ENCODE data around the gene CHST3.
"Not testable (repeated sequence)": the region's sequence is repeated elsewhere in the genome, so short reads cannot be mapped to it uniquely, and the experiment has no call there.

The CHST3 gene

DNA sequence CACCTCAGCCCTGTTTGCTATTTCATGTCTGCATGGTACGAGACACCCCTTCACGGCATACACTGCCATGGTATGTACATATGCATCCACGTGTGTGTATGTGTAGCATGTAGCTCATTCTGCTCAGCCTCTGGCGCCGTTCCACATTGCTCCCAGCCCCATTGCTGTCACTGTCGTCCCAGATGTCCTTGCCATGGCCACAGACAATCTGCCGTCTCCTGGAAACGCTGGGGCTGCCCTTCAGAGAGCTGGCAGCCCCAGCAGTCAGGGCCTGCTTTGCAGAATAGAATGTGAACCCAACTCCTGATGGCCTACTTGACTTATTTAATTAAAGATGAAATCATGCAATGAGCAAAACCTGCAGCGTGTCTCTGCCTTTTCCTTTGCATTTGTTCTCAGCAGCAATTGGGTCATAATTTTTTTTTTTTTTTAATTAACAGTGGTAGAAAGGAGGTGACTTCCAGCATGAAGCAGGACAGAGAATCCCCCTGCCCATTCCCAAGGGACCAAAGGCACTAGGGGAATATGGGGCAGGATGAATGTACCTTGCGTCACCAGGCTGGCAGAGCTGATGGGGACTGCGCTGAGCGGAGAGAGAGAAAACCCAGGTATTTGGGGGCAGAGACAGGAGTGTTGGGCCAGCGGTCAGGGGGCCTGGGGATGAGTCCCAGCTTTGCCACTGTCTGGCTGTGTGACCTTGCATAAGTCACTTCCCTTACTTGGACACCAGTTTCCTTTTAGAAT, 49.2 kb downstream of the CHST3 start:
- DNase-seq, result no peak

DNA sequence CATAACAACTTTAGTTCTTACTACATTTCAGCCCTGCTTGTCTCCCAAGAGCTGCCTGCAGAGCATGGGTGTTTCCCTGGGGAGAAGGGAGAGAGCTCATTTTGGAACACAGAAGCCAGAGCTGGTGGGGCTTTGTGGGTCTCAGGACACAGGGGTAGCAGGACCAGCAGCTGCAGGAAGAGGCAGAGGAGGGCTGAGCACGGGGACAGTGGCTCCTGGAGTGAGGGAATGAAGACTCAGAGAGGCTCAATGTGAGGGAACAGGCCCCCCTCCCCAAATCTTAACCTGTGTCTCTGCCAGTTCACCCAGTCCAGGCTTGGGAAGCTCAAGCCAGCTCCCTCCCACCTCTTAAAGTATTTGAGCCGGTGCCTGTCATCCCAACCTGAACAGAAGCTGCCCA, 50.0 kb downstream of the CHST3 start:
- no peak for DNase-seq

DNA sequence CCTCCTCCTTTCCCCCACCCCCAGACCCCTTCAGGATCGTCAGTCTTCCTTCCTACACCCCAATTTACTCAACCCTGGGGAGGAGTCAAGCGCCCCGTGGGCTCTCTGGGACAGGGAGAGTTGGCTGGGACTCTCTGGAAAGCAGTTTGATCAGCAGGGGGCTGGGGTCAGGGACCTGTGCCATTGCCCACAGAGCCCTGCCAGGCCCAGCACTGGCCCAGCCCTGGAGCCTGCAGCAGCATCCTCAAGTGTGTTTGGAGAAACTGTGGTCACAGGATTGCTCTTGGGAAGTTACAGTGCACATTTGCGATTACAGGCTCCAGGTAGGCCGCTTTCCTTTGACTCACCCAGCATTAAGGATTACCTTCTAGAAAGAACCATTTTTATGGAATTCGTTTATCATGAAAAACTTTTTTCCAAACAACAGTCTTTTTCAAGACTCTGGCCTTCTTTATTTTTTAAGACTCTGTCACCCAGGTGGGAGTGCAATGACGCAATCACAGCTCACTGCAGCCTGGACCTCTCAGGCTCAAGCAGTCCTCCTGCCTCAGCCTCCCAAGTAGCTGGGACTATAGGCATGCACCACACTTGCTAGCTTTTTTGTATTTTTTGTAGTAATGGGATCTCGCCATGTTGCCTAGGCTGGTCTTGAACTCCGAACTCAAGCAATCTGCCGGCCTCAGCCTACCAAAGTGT, 50.7 kb downstream of the CHST3 start:
- no peak for DNase-seq

GRCh38 chr10:72015841-72016240, 51.6 kb downstream of the CHST3 start:
- no peak for DNase-seq

DNA sequence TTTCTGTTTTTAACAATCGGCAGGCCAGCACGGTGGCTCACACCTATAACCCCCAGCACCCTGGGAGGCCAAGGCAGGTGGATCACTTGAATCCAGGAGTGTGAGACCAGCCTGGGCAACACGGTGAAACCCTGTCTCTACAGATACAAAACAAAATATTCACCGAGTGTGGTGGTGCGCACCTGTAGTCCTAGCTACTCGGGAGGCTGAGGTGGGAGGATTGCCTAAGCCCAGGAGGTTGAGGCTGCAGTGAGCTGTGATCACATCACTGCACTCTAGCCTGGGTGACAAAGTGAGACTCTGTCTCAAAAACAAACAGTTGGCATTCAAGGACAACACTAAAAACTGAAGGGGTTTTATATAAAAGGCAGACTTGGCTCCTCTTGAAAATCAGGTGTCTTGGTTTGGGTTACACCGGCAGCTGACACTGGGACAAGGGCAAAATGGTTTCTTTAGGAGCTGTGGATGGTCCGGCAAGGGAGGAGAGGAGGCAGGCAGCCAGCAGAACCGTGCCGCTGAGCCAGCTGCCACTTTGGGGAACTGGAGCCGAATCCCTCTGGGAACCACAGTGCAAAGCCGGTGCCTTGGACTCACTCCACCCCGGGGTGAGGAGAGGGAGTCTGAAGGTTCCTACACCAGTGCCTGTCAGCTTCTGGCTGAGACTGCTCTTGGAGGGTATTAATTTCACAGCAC, 52.6 kb downstream of the CHST3 start:
- no peak for DNase-seq

GRCh38 chr10:72019085-72019876, 55.1 kb downstream of the CHST3 start:
- no peak for DNase-seq

DNA sequence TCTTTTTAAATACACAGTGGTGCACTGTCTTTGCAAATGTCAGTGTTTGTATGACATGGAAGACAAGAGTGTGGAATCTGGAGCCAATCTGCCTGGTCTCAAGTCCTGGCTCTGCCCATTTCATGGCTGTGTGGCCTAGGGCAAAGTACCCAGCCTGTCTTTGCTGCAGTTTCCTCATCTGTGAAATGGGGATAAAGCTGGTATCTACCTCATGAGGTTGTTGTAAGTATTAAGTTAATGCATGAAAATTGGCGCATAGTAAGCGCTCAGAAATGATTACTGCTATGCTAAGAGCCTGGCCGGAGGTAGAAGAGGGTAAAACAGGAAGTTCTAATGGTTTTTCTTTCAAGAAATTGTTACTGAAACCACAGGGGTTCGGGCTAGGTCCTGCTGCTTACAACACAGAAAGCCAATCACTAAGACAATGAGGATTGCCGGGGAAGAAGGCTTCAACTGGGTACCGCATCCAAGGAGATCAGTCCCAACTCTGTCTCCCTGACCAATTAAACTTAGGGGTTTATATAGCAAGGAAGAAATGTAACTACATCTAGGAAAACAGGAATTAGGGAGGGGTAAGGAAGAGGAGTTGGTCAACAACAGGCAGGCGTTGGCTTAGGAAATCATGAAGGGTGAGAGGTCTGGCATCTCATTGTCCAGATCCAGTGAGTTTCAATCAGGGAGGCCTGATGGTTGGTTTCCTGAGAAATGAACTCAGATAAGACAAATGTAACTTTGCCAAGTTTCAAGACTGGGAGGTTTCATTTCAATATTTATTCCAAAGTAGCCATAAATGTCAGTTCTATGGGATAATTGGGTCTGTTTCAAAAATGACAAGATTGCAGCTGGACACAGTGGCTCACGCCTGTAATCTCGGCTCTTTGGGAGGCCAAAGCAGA, 57.0 kb downstream of the CHST3 start:
- DNase-seq, result no peak

- no peak for DNase-seq
These were observed 58.0 kb downstream of the CHST3 start for GRCh38 chr10:72022228-72022627.

- no peak for DNase-seq
These were observed 60.4 kb downstream of the CHST3 start for GRCh38 chr10:72024596-72024995.

DNA sequence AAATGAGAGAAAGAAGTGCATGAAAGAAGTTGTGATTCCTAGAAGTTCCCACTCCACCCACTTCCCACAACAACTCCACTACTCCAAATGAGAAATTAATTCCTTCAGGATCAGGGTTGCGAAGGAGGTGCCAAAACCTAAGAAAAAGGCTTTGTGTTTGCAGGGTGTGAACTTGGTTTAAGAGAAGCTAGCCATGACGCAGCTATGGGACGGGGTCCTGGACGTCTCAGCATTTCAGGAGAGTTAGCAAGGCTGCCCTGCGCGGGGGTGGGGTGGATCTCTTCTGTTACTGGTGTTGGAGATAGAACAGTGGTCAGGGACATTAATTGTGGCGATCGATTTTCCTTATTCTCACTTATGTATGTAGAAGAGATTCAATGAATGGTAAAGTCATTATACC, 61.2 kb downstream of the CHST3 start:
- DNase-seq, result no peak

GRCh38 chr10:72025832-72026231, 61.6 kb downstream of the CHST3 start:
- DNase-seq, result no peak

DNA sequence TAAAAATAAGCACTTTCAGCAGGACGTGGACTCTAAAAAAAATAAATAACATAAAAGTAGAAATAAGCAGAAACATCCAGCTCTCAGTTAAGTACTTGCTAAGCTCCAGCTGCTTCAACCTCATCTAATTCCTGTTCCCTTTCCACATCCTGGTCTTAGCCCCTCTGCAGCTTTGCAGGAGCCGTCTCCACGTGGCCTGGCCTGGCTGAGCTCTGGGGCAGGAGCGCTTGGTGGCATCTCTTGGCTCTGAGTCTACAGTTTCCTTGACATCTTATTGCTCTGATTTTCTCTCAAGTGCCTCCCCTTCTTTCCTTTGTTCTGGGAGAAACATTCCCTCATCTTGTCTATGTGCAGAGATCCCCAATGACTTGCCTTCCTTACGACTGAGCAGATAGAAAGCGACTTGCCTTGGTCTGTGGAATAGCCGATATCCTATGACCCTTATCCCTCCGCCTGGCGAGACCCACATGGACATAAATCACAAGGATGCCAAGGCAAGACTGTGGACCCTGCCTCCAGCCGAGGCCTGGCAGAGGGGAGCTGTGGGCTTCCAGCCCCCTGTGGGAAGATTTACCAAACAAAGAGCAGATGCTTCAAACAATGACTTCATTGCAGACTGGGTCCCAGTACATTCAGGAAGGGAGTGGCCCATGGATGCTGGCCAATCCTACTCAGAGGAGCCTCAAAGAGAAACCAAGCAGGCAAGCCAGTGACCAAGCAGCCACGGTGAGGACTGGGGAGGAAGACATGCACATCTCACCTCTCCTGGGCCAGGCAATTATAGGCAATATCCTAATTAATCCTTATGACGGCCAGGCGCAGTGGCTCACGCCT, 62.3 kb downstream of the CHST3 start:
- DNase-seq, result no peak

- no peak for DNase-seq
These were observed 63.3 kb downstream of the CHST3 start for GRCh38 chr10:72027498-72027897.

GRCh38 chr10:72029414-72029813, 65.2 kb downstream of the CHST3 start:
- no peak for DNase-seq

GRCh38 chr10:72030762-72031543, 66.8 kb downstream of the CHST3 start:
- no peak for DNase-seq

- DNase-seq, result no peak
These were observed 67.5 kb downstream of the CHST3 start for GRCh38 chr10:72031706-72032105.

DNA sequence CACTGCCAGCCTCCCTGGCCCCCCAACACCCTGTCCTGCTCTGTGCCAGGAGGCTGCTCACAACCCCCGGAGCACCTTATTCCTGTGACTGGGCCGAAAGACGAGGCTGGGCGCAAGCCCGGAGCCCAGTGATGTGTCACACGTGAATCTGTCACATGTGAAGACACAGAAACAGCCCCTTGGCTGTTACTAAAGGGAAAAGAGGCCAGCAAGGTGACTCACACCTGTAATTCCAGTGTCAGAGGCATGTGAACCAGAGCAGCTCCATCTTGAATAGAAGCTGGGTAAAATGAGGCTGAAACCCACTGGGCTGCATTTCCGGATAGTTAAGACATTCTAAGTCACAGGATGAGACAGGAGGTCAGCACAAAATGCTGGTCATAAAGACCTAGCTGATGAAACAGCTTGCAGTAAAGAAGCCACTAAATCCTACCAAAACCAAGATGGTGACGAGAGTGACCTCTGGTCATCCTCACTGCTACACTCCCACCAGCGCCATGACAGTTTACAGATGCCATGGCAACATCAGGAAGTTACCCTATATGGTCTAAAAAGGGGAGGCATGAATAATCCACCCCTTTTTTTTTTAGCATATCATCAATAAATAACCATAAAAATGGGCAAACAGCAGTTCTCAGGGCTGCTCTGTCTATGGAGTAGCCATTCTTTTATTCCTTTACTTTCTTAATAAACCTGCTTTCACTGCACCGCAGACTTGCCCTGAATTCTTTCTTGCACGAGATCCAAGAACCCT, 68.4 kb downstream of the CHST3 start:
- not testable (repeated sequence) for DNase-seq

- no peak for DNase-seq
These were observed 69.9 kb downstream of the CHST3 start for GRCh38 chr10:72034040-72034499.

DNA sequence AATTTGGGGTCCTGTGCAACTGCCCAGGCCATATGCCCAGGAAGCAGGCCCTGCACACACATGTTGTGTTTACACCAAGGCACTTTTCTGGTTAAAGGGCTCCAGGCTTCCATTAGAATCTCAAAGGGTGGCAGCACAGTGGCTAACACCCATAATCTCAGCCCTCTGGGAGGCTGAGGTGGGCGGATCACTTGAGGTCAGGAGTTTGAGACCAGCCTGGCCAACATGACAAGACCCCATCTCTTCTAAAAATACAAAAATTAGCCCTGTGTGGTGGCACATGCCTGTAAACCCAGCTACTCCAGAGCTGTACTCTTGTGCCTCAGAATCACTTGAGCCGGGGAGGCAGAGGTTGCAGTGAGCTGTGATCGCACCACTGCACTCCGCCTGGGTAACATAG, 70.6 kb downstream of the CHST3 start:
- no peak for DNase-seq

Measured in activated T-cell treated with anti-CD3 and anti-CD28 coated beads for 4 hours (primary cell).